H1 (cell line): ENCODE data around the gene CORO2B. TPM values are rescaled to one million over a fixed set of nuclear protein-coding genes. Genes with fewer than 3 reads are reported as not detected.

Experiments used
- CTCF ChIA-PET: fragments of 300-600 bp; sonication (Branson Sonifier 250); formaldehyde crosslinking; loops from one replicate; lab custom pipeline; 2021; ENCODE audit not compliant: partially characterized antibody; lab: Charles Lee
- POLR2A ChIA-PET: fragments of 300-600 bp; sonication (Branson Sonifier 250); formaldehyde crosslinking; loops from one replicate; lab custom pipeline; 2021; ENCODE audit warnings: inconsistent platforms; ENCODE audit not compliant: partially characterized antibody; lab: Charles Lee
- DNase-seq, 2 experiments: peaks; one replicate each; pipeline versions ENCODE4 v3.0.0 to v3.0.0-alpha.2; 2010 to 2022; ENCODE audit warnings: low spot score in 2 of 2, low read depth in 1 of 2, mixed read lengths in 1 of 2
- FAIRE-seq: peaks from 2 replicates; lab custom pipeline; 2011; peaks lifted over from hg19 to GRCh38; lab: Jason Lieb, UNC
- H2AFZ ChIP-seq: 2 replicates; pipeline ENCODE4 v1.8.1; 2012; ENCODE audit warnings: low read length, inconsistent platforms
- H2AK5ac ChIP-seq: 2 replicates; pipeline ENCODE4 v1.6.1; 2013; ENCODE audit warnings: low read depth, low read length
- H2BK120ac ChIP-seq: replicated peaks from 2 replicates; pipeline ENCODE3; 2013; ENCODE audit warnings: low read depth, low read length, inconsistent platforms
- H2BK12ac ChIP-seq: 2 replicates; pipeline ENCODE4 v1.6.1; 2013; ENCODE audit warnings: low read depth, low read length
- H2BK15ac ChIP-seq: 2 replicates; pipeline ENCODE4 v1.6.1; 2013; ENCODE audit warnings: low read length
- H2BK20ac ChIP-seq: 2 replicates; pipeline ENCODE4 v1.6.1; 2013; ENCODE audit warnings: low read length
- H2BK5ac ChIP-seq: 2 replicates; pipeline ENCODE4 v1.6.1; 2013; ENCODE audit warnings: low read depth, low read length
- H3K14ac ChIP-seq: 2 replicates; pipeline ENCODE4 v1.6.1; 2013; ENCODE audit warnings: inconsistent platforms; ENCODE audit not compliant: insufficient read length
- H3K18ac ChIP-seq: 2 replicates; pipeline ENCODE4 v1.6.1; 2013; ENCODE audit warnings: low read length; ENCODE audit errors: extremely low read depth
- H3K23ac ChIP-seq: 2 replicates; pipeline ENCODE4 v1.6.1; 2013; ENCODE audit warnings: inconsistent platforms; ENCODE audit not compliant: insufficient read length
- H3K23me2 ChIP-seq: 2 replicates; pipeline ENCODE4 v1.6.1; 2013; ENCODE audit warnings: low read depth, low read length
- H3K27ac ChIP-seq: 2 replicates; pipeline ENCODE4 v1.6.1; 2011; ENCODE audit warnings: low read depth, low read length, inconsistent platforms
- H3K27me3 ChIP-seq, 4 experiments: replicated peaks in 1 of 4; 1 replicate in 1 of 4; 2 replicates in 3 of 4; pipeline versions ENCODE4 v1.6.1 to v1.8.1; 2011 to 2013; ENCODE audit warnings: low read length in 3 of 4, mild to moderate bottlenecking in 3 of 4, inconsistent platforms in 2 of 4, mixed read lengths in 2 of 4, moderate library complexity in 1 of 4; ENCODE audit not compliant: control insufficient read depth in 3 of 4, insufficient read depth in 3 of 4; ENCODE audit errors: extremely low read depth in 1 of 4
- H3K36me3 ChIP-seq, 4 experiments: 2 replicates each; pipeline versions ENCODE4 v1.6.1 to v1.8.1; 2011 to 2013; ENCODE audit warnings: mild to moderate bottlenecking in 4 of 4, low read length in 3 of 4, moderate library complexity in 2 of 4, control low read depth in 1 of 4, inconsistent platforms in 1 of 4; ENCODE audit not compliant: insufficient read depth in 4 of 4, control insufficient read depth in 2 of 4
- H3K4ac ChIP-seq: replicated peaks from 2 replicates; pipeline ENCODE3; 2013; ENCODE audit warnings: low read length, low read depth, mixed read lengths, inconsistent platforms; ENCODE audit not compliant: insufficient read length
- H3K4me1 ChIP-seq, 4 experiments: replicated peaks in 1 of 4; 1 replicate in 1 of 4; 2 replicates in 3 of 4; pipeline versions ENCODE4 v1.6.1 to v1.8.1; 2011 to 2013; ENCODE audit warnings: low read length in 3 of 4, inconsistent platforms in 2 of 4, mixed read lengths in 1 of 4; ENCODE audit not compliant: insufficient read depth in 4 of 4, control insufficient read depth in 3 of 4
- H3K4me2 ChIP-seq, 2 experiments: 2 replicates each; pipeline versions ENCODE4 v1.6.1 to v1.8.1; 2011 to 2013; ENCODE audit warnings: low read depth in 2 of 2, low read length in 2 of 2, control low read depth in 1 of 2, inconsistent platforms in 1 of 2, mild to moderate bottlenecking in 1 of 2; ENCODE audit not compliant: insufficient read depth in 1 of 2
- H3K4me3 ChIP-seq, 4 experiments: fragments of 200-600, 300-600 bp in 1 of 4; sonication (generic), shearing (Covaris generic), sonication (Bioruptor Twin) in 1 of 4; 2 replicates each; pipeline versions ENCODE4 v1.5.1 to v1.8.1; 2011 to 2016; ENCODE audit warnings: low read length in 4 of 4, low read depth in 3 of 4, control low read depth in 2 of 4, inconsistent platforms in 2 of 4, mild to moderate bottlenecking in 2 of 4, mixed read lengths in 1 of 4, moderate library complexity in 1 of 4; ENCODE audit not compliant: insufficient read depth in 2 of 4; ENCODE audit errors: extremely low read depth in 1 of 4
- H3K56ac ChIP-seq: replicated peaks from 2 replicates; pipeline ENCODE3; 2013; ENCODE audit warnings: low read depth, mild to moderate bottlenecking, mixed read lengths, low read length, inconsistent platforms; ENCODE audit not compliant: insufficient read length
- H3K79me1 ChIP-seq: 2 replicates; pipeline ENCODE4 v1.6.1; 2013; ENCODE audit warnings: low read depth, low read length, control low read depth
- H3K79me2 ChIP-seq, 2 experiments: 2 replicates each; pipeline versions ENCODE4 v1.6.1 to v1.8.1; 2012 to 2013; ENCODE audit warnings: low read length in 2 of 2, mild to moderate bottlenecking in 2 of 2, inconsistent platforms in 1 of 2; ENCODE audit not compliant: insufficient read depth in 2 of 2, control insufficient read depth in 1 of 2
- H3K9ac ChIP-seq, 4 experiments: replicated peaks in 1 of 4; 1 replicate in 1 of 4; 2 replicates in 3 of 4; pipeline versions ENCODE4 v1.6.1 to v1.8.1; 2011 to 2013; ENCODE audit warnings: low read depth in 3 of 4, low read length in 3 of 4, control low read depth in 2 of 4, mild to moderate bottlenecking in 2 of 4, moderate library complexity in 2 of 4, inconsistent platforms in 1 of 4; ENCODE audit errors: extremely low read depth in 1 of 4
- H3K9me3 ChIP-seq, 2 experiments: 2 replicates each; pipeline versions ENCODE4 v1.6.1 to v1.8.1; 2012 to 2013; ENCODE audit warnings: mild to moderate bottlenecking in 2 of 2, moderate library complexity in 2 of 2, control low read depth in 1 of 2, inconsistent platforms in 1 of 2, low read depth in 1 of 2, low read length in 1 of 2, mixed read lengths in 1 of 2; ENCODE audit not compliant: insufficient read depth in 2 of 2
- H4K20me1 ChIP-seq, 2 experiments: replicated peaks in 1 of 2; 2 replicates each; pipeline versions ENCODE3 to v1.8.1; 2011 to 2013; ENCODE audit warnings: inconsistent platforms in 2 of 2, low read length in 2 of 2, mild to moderate bottlenecking in 1 of 2; ENCODE audit not compliant: insufficient read depth in 2 of 2, control insufficient read depth in 1 of 2
- H4K5ac ChIP-seq: 2 replicates; pipeline ENCODE4 v1.6.1; 2013; ENCODE audit warnings: low read length, low read depth, mixed read lengths, inconsistent platforms; ENCODE audit not compliant: insufficient read length
- H4K8ac ChIP-seq: 2 replicates; pipeline ENCODE4 v1.8.0; 2013; ENCODE audit warnings: mild to moderate bottlenecking, moderate library complexity, low read length, inconsistent platforms; ENCODE audit not compliant: insufficient read depth; ENCODE audit errors: extremely low read depth
- H4K91ac ChIP-seq: replicated peaks from 2 replicates; pipeline ENCODE3; 2013; ENCODE audit warnings: low read length, mixed read lengths, inconsistent platforms; ENCODE audit not compliant: insufficient read length
- BACH1 ChIP-seq: IDR thresholded peaks from 2 replicates; pipeline ENCODE4 v1.6.1; 2012; ENCODE audit warnings: low read length, improper control_type of control experiment
- CTBP2 ChIP-seq: IDR thresholded peaks from 2 replicates; pipeline ENCODE4 v1.7.0; 2011; ENCODE audit warnings: borderline replicate concordance, mild to moderate bottlenecking, moderate library complexity, mixed read lengths, low read length; ENCODE audit not compliant: insufficient read depth, insufficient read length
- CTCF ChIP-seq, 3 experiments: IDR thresholded peaks; 1 replicate in 2 of 3; 2 replicates in 1 of 3; pipeline versions ENCODE4 v1.5.1 to v1.6.1; 2011; ENCODE audit warnings: low read length in 3 of 3, mild to moderate bottlenecking in 3 of 3, inconsistent platforms in 2 of 3, low read depth in 1 of 3, moderate library complexity in 1 of 3; ENCODE audit not compliant: insufficient read depth in 1 of 3; ENCODE audit errors: control extremely low read depth in 1 of 3
- NANOG ChIP-seq: IDR thresholded peaks from 2 replicates; pipeline ENCODE4 v1.6.1; 2011; ENCODE audit warnings: low read length, low read depth, mild to moderate bottlenecking, inconsistent platforms; ENCODE audit not compliant: insufficient read depth, poor library complexity, severe bottlenecking
- NRF1 ChIP-seq: IDR thresholded peaks from 2 replicates; pipeline ENCODE4 v1.6.1; 2011; ENCODE audit warnings: mild to moderate bottlenecking, low read depth, low read length, improper control_type of control experiment
- SP4 ChIP-seq: IDR thresholded peaks from 2 replicates; pipeline ENCODE4 v1.6.1; 2012; ENCODE audit warnings: low read length, inconsistent platforms
- TEAD4 ChIP-seq: IDR thresholded peaks from 2 replicates; pipeline ENCODE4 v1.6.1; 2012; ENCODE audit warnings: low read depth, low read length, inconsistent platforms, mixed read lengths
- WGBS, 2 experiments: shearing (Covaris generic) in 1 of 2; methylation state at CpG; one replicate each; pipeline versions ENCODE4 v1.1.6 to v1.1.7; 2013 to 2015; ENCODE audit warnings: low lambda C conversion rate in 2 of 2, mixed read lengths in 2 of 2, inconsistent platforms in 1 of 2, low coverage in 1 of 2, missing lambda C conversion rate in 1 of 2; ENCODE audit not compliant: insufficient replicate concordance in 2 of 2, insufficient coverage in 1 of 2, insufficient read length in 1 of 2; ENCODE audit errors: extremely low coverage in 1 of 2, missing lambda C conversion rate in 1 of 2; 5-methylcytosine and 5-hydroxymethylcytosine counted together
- polyA plus RNA-seq, 7 experiments: library from polyadenylated mRNA; depleted of rRNA in 3 of 7; stranded (reverse) in 5 of 7; unstranded in 2 of 7; fragments of >200 nt in 5 of 7; fragments of 200-250 nt in 2 of 7; gene quantifications; 1 replicate in 5 of 7; 2 replicates in 1 of 7; 4 replicates in 1 of 7; pipeline versions ENCODE4 v1.2.1 to v1.2.3, GENCODE V29; 2011 to 2013; ENCODE audit warnings: missing spikeins in 2 of 7, mixed read lengths in 2 of 7
- total RNA-seq: library from RNA; stranded (reverse); fragmentation: NEBNext Ultra II Directional; extraction: Animal tissue kit (Norgen Biotek cat#: 25700); gene quantifications from 2 replicates; pipeline ENCODE4 v1.2.1, GENCODE V29; 2021
- TF ChIP-seq, protein P1 (sequence below): IDR thresholded peaks from 2 replicates; pipeline ENCODE4 v1.6.1; 2012; ENCODE audit warnings: low read length, inconsistent platforms
- TF ChIP-seq, protein P2 (sequence below): IDR thresholded peaks from 2 replicates; pipeline ENCODE4 v1.6.1; 2012; ENCODE audit warnings: inconsistent platforms

The CORO2B gene
- total and polyA plus RNA-seq, 2 of the 8 experiments (the other 6 are each of a cell fraction or from before 2014, with no cell fraction given) = 3.4 to 6.7 TPM

DNA sequence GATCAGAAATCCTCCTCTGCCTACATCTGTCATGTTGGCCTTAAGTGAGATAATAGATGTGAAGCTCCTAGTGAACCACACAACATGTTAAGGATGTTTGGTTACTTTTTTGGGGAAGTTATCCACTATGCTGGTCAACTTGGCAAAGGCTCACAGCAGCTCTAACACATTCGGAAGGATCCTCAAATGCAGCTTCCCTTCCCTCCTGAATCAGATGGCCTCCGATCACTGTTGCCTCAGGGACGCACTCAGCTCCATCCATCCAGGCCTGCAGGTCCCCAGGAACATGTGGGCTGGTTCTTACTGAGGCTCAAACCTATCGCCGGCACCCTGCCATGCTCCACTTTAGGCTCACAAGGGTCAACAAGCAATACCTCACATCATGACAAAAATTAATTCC is 67.9 kb downstream of the CORO2B start:
- Histone ChIP-seq H3K79me2 (no peaks in the 10 kb centered on the region), H2BK120ac (no peak overlapping the region), H3K9me3 (no peaks in the 10 kb centered on the region), H3K4me3 (no peak overlapping the region), H2BK15ac (no peak overlapping the region), H2BK5ac (no peak overlapping the region), H3K9ac (no peak overlapping the region; a peak in 1 of 7 replicates), H3K4me2 (no peak overlapping the region), H3K79me1 (no peaks in the 10 kb centered on the region), H2AK5ac (no peak overlapping the region), H3K56ac (no peak overlapping the region), H3K14ac (no peak overlapping the region), H2BK20ac (no peak overlapping the region), H3K4ac (no peak overlapping the region), H3K18ac (no peak overlapping the region), H2AFZ (no peak overlapping the region), H4K5ac (no peak overlapping the region), H4K91ac (no peak overlapping the region), H3K23me2 (no peaks in the 10 kb centered on the region), H3K27me3 (no peaks in the 10 kb centered on the region), H2BK12ac (no peak overlapping the region), H4K8ac (no peak overlapping the region), H3K27ac (no peak overlapping the region), H3K4me1 (peaks cover 0 to 13% (median 7%) of the 10 kb centered on the region in 4 experiments; a peak in 5 of 7 replicates), H4K20me1 (no peaks in the 10 kb centered on the region), H3K36me3 (no peaks in the 10 kb centered on the region), H3K23ac (no peak overlapping the region)
- POLR2A ChIA-PET = interaction anchor here (0.8 kb wide), 1 partner anchor 15 kb away, joined by 3 read pairs; no protein-coding TSS in a partner anchor
- no peak for FAIRE-seq
- no peak for DNase-seq
- CTCF ChIA-PET = interaction anchor here (0.8 to 24.3 kb wide), 5 partner anchors 13 to 340 kb away, joined by 3 to 569 read pairs (median 14); no protein-coding TSS in a partner anchor
- 94% methylated on average over 5 of the region's 5 CpGs; no CpG with 5 or more reads in 1 of the 2 experiments for WGBS, 2 experiments
- TF ChIP-seq NRF1 = no peak
- TF ChIP-seq NANOG = no peak
- TF ChIP-seq BACH1 = no peak
- TF ChIP-seq, protein P1, sequence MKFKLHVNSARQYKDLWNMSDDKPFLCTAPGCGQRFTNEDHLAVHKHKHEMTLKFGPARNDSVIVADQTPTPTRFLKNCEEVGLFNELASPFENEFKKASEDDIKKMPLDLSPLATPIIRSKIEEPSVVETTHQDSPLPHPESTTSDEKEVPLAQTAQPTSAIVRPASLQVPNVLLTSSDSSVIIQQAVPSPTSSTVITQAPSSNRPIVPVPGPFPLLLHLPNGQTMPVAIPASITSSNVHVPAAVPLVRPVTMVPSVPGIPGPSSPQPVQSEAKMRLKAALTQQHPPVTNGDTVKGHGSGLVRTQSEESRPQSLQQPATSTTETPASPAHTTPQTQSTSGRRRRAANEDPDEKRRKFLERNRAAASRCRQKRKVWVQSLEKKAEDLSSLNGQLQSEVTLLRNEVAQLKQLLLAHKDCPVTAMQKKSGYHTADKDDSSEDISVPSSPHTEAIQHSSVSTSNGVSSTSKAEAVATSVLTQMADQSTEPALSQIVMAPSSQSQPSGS = no peak
- TF ChIP-seq SP4 = no peak
- no peak for TF ChIP-seq CTBP2
- TF ChIP-seq CTCF (IDR thresholded peaks at IDR 0.05; ENCODE audit: control extremely low read depth in 1 of 3, insufficient read depth in 1 of 3, low read depth in 1 of 3, low read length in 3 of 3) = no peak
- TF ChIP-seq, protein P2, sequence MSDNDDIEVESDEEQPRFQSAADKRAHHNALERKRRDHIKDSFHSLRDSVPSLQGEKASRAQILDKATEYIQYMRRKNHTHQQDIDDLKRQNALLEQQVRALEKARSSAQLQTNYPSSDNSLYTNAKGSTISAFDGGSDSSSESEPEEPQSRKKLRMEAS = no peak
- TF ChIP-seq TEAD4 = no peak
